Hepatocyte (in vitro differentiated cells): ENCODE results near the gene HEATR5B. TPM values are rescaled to one million over a fixed set of nuclear protein-coding genes. Genes with fewer than 3 reads are reported as not detected.

ENCODE experiments used
- DNase-seq: peaks from one replicate; pipeline ENCODE4 v3.0.0-alpha.2; 2016; ENCODE audit warnings: low spot score
- H2AFZ ChIP-seq: fragments of 200-600 bp; sonication (generic); 2 replicates; pipeline ENCODE4 v1.6.0; 2016; ENCODE audit warnings: antibody characterized with exemption, mild to moderate bottlenecking
- H3K27ac ChIP-seq: fragments of 200-600 bp; sonication (generic); 2 replicates; pipeline ENCODE4 v1.5.1; 2016; ENCODE audit warnings: mild to moderate bottlenecking
- H3K27me3 ChIP-seq: fragments of 200-600 bp; sonication (generic); 2 replicates; pipeline ENCODE4 v1.6.1; 2016
- H3K36me3 ChIP-seq: fragments of 200-600 bp; sonication (generic); replicated peaks from 2 replicates; pipeline ENCODE4 v1.5.1; 2016; ENCODE audit warnings: low read depth; ENCODE audit not compliant: insufficient read depth
- H3K4me1 ChIP-seq: fragments of 200-600 bp; sonication (generic); 2 replicates; pipeline ENCODE4 v1.5.1; 2016; ENCODE audit warnings: mild to moderate bottlenecking, moderate library complexity; ENCODE audit not compliant: insufficient read depth
- H3K4me2 ChIP-seq: fragments of 200-600 bp; sonication (generic); 2 replicates; pipeline ENCODE4 v1.6.0; 2016
- H3K4me3 ChIP-seq: fragments of 200-600 bp; sonication (generic); 2 replicates; pipeline ENCODE4 v1.5.1; 2016; ENCODE audit warnings: mild to moderate bottlenecking
- H3K79me2 ChIP-seq: fragments of 200-600 bp; sonication (generic); 2 replicates; pipeline ENCODE4 v1.6.0; 2017; ENCODE audit warnings: mild to moderate bottlenecking
- H3K9me2 ChIP-seq: fragments of 200-600 bp; sonication (generic); replicated peaks from 2 replicates; pipeline ENCODE4 v1.6.0; 2017; ENCODE audit warnings: mild to moderate bottlenecking; ENCODE audit not compliant: insufficient read depth
- H3K9me3 ChIP-seq: fragments of 200-600 bp; sonication (generic); 2 replicates; pipeline ENCODE4 v1.5.1; 2016; ENCODE audit warnings: low read depth, mild to moderate bottlenecking
- H4K20me1 ChIP-seq: fragments of 200-600 bp; sonication (generic); 2 replicates; pipeline ENCODE4 v1.6.0; 2016; ENCODE audit warnings: mild to moderate bottlenecking; ENCODE audit not compliant: insufficient read depth, poor library complexity, severe bottlenecking
- CTCF ChIP-seq: fragments of 200-600 bp; sonication (generic); IDR thresholded peaks from 2 replicates; pipeline ENCODE4 v1.5.1; 2016; ENCODE audit warnings: antibody characterized with exemption, mild to moderate bottlenecking; ENCODE audit not compliant: poor library complexity
- EZH2 ChIP-seq: fragments of 200-600 bp; sonication (generic); IDR thresholded peaks from 2 replicates; pipeline ENCODE4 v1.6.1; 2016; ENCODE audit warnings: antibody characterized with exemption, mild to moderate bottlenecking, borderline replicate concordance
- EZH2phosphoT487 ChIP-seq: fragments of 200-600 bp; sonication (generic); IDR thresholded peaks from one replicate; pipeline ENCODE4 v1.6.1; 2018; ENCODE audit warnings: antibody characterized with exemption, mild to moderate bottlenecking, low read depth, moderate library complexity; ENCODE audit not compliant: unreplicated experiment, severe bottlenecking
- WGBS: methylation state at CpG from one replicate; pipeline ENCODE4 v1.1.6; 2016; ENCODE audit warnings: low lambda C conversion rate; ENCODE audit errors: missing lambda C conversion rate; 5-methylcytosine and 5-hydroxymethylcytosine counted together
- polyA plus RNA-seq: library from polyadenylated mRNA; unstranded; fragments of >200 nt; fragmentation: Nextera tagmentation; extraction: Ambion mirVana; gene quantifications from 2 replicates; pipeline ENCODE4 v1.2.1, GENCODE V29; 2016
- total RNA-seq: library from RNA; depleted of rRNA; stranded (reverse); fragments of >200 nt; gene quantifications from 2 replicates; pipeline ENCODE4 v1.2.3, GENCODE V29; 2014

HEATR5B gene
- total and polyA plus RNA-seq, 2 experiments from 2014 or later: 5.1 to 25.1 TPM

GRCh38 chr2:36965206-36965605 is 119.0 kb downstream of the HEATR5B start:
- Histone ChIP-seq H2AFZ (peak overlapping the region; percentile 83), H3K4me1 (peaks cover 9% of the 10 kb centered on the region), H3K27me3 (no peaks in the 10 kb centered on the region), H3K27ac (peak overlapping the region; percentile 96), H3K9me3 (no peaks in the 10 kb centered on the region), H3K36me3 (no peaks in the 10 kb centered on the region), H3K4me2 (peak overlapping the region; percentile 80), H3K79me2 (peaks cover 42% of the 10 kb centered on the region), H3K4me3 (peak overlapping the region; percentile 58), H4K20me1 (no peaks in the 10 kb centered on the region), H3K9me2 (no peaks in the 10 kb centered on the region)
- TF ChIP-seq EZH2: no peak
- no peak for TF ChIP-seq CTCF
- DNase-seq: no peak
- 17% methylated on average over 2 of the region's 2 CpGs for WGBS

GRCh38 chr2:36964496-36965058 is 119.6 kb downstream of the HEATR5B start:
- H3K27me3 ChIP-seq: no peaks in the 10 kb centered on the region
- H4K20me1 ChIP-seq: no peaks in the 10 kb centered on the region
- H3K4me2 ChIP-seq: peak overlapping the region; percentile 80
- H2AFZ ChIP-seq: no peak overlapping the region
- TF ChIP-seq CTCF: no peak
- no peak for TF ChIP-seq EZH2
- TF ChIP-seq EZH2phosphoT487: no peak
- no peak for DNase-seq
- H3K27ac ChIP-seq: peak overlapping the region; percentile 96
- peaks cover 47% of the 10 kb centered on the region for H3K79me2 ChIP-seq
- WGBS: 69% methylated on average over 5 of the region's 5 CpGs
- no peaks in the 10 kb centered on the region for H3K36me3 ChIP-seq
- H3K4me3 ChIP-seq: no peak overlapping the region
- no peaks in the 10 kb centered on the region for H3K9me3 ChIP-seq
- peaks cover 9% of the 10 kb centered on the region for H3K4me1 ChIP-seq
- no peaks in the 10 kb centered on the region for H3K9me2 ChIP-seq

- Histone ChIP-seq H3K27ac (no peak overlapping the region), H3K79me2 (peaks cover 55% of the 10 kb centered on the region), H3K36me3 (no peaks in the 10 kb centered on the region), H3K4me3 (no peak overlapping the region), H3K4me2 (peak overlapping the region; percentile 80), H3K4me1 (peaks cover 9% of the 10 kb centered on the region), H2AFZ (no peak overlapping the region), H4K20me1 (no peaks in the 10 kb centered on the region), H3K27me3 (no peaks in the 10 kb centered on the region), H3K9me2 (no peaks in the 10 kb centered on the region), H3K9me3 (no peaks in the 10 kb centered on the region)
- 97% methylated on average over 4 of the region's 4 CpGs for WGBS
- TF ChIP-seq EZH2phosphoT487 (no peak), CTCF (no peak), EZH2 (no peak)
- DNase-seq: no peak
These were observed 120.4 kb downstream of the HEATR5B start for GRCh38 chr2:36963734-36964133.

GRCh38 chr2:36963106-36963505 is 121.1 kb downstream of the HEATR5B start:
- no peak overlapping the region for H2AFZ ChIP-seq
- H3K36me3 ChIP-seq: no peaks in the 10 kb centered on the region
- no peaks in the 10 kb centered on the region for H3K9me2 ChIP-seq
- H3K9me3 ChIP-seq: no peaks in the 10 kb centered on the region
- no peak for TF ChIP-seq CTCF
- no peak for TF ChIP-seq EZH2phosphoT487
- no peak for TF ChIP-seq EZH2
- peak overlapping the region; percentile 4 for H3K4me2 ChIP-seq
- no peaks in the 10 kb centered on the region for H4K20me1 ChIP-seq
- H3K27me3 ChIP-seq: no peaks in the 10 kb centered on the region
- peaks cover 61% of the 10 kb centered on the region for H3K79me2 ChIP-seq
- DNase-seq: peak; percentile 26
- 63% methylated on average over 4 of the region's 4 CpGs for WGBS
- peaks cover 9% of the 10 kb centered on the region for H3K4me1 ChIP-seq
- no peak overlapping the region for H3K27ac ChIP-seq
- no peak overlapping the region for H3K4me3 ChIP-seq
